ENCODE results near the gene SDCBP2. TPM values are rescaled to one million over a fixed set of nuclear protein-coding genes. Genes with fewer than 3 reads are reported as not detected.
A peak's percentile ranks its signal among the peaks of the same experiment; 100 is the strongest.

Gene SDCBP2, protein sequence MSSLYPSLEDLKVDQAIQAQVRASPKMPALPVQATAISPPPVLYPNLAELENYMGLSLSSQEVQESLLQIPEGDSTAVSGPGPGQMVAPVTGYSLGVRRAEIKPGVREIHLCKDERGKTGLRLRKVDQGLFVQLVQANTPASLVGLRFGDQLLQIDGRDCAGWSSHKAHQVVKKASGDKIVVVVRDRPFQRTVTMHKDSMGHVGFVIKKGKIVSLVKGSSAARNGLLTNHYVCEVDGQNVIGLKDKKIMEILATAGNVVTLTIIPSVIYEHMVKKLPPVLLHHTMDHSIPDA
- 3.4 and 3.7 TPM in 2 replicates for total RNA-seq (2014; rRNA removed; shearing (Covaris generic))

DNA sequence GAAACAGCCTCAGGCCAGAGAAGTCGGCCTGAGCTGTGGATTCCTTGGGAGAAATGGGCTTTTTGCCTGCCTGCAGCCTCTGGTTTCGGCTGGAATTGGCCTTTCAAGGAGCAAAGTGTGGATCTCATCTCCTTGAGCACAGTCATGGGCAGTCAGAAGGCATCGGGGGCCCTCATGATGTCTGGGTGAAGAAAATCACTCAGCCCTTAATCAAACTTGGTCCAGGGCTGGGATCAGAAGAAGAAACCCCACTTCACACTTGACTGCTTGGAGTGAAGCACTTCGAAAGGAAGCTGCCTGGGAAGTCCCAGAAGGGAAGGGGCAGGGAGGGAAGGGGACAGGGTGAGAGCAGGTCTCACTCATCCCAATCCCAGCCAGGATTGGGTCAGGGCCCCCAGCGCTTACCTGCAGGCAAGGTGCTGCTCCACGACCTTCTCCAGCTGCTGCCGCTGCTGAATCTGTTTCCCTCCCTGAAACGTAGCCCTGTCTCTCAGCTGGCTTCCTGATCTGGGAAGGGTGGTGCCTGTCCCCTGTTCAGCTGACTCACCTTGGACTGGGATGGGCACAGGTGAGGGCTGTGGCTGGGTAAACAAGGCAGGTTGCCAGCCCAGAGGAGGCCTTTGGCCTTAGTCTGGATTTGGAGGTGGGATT is at the start of gene SDCBP2:
Gene SDCBP2, minus strand, starts transcription at position 460 of the 651 bp plus-strand sequence. CDS start 8,723 bp downstream, outside the sequence.
- no peak for DNase-seq (ENCODE audit: low read depth)

DNA sequence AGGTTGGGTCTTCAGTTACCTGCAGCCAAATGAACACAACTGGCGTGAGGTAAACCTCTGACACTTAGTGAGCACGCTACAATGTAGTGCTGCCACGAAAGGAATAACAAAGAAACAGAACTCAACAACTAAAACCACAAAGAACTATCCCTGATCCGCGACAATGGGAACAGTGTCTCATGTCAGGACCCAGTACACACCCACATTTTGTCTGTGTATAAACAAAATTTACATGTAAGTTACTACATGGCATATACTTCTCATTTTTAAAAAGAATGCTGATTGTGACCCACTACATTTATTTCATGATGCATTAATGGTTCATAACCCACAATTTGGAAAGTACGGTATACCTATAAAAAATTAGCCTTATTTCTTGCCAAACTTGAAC is 49.8 kb upstream of the SDCBP2 start:
- peak; percentile 48 for DNase-seq (ENCODE audit: low read depth)

DNA sequence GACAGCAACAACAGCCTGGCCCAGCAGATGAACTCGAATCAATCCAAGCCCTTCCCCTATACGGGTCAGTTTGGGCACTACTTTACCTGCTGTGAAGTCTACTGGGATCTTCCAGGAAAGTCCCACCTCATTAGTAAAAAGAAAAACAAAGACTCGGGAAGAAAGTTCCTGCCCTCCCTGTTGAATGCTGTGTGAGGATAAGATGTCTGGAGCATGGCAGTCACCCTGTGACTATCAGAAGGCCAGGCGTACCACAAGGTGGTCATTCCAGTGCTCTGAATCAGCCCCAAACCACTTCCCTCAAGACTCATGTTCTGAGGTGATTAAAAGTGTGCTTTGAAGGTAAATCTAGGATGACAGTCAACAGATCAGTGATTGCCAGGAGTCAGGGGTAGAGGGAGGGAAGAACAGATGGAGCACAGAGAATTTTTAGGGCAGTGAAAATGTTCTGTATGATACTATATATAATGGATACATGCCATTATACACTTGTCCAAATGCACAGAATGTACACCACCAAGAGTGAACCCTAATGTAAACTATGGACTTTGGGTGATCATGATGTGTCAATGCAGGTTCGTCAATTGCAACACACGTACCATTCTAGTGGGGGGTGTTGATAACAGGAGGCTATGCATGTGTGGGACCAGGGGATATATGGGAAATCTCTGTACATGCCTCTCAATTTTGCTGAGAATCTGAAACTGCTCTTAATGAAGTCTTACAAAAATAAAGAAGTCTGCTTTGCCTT is 49.2 kb upstream of the SDCBP2 start:
- peak; percentile 97 for DNase-seq (ENCODE audit: low read depth)

DNA sequence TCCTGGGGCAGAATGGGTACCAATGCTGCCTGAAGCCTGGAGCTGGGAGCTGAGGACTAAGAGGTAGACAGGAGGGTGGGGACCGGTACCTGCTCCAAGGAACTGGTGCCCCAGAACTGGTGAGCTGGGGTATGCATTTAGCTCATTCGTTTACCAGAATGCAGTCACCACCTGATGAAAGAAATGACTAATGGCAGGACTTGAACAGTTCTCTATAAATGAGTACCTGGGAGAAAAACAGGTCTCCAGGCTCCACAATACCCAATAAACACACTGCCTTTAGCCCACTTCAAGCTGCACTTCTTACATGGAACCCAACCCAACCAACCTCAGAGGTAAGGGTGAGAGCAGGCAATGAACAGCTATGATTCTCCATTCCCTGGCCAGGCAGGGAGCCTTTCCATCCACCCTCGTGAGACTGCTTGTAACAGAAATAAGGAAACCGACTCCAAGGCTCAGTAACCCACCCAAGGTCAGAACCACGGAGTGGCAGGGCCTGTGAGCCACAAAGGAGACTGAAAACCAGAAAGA is 48.5 kb upstream of the SDCBP2 start:
- peak; percentile 43 for DNase-seq (ENCODE audit: low read depth)

DNA sequence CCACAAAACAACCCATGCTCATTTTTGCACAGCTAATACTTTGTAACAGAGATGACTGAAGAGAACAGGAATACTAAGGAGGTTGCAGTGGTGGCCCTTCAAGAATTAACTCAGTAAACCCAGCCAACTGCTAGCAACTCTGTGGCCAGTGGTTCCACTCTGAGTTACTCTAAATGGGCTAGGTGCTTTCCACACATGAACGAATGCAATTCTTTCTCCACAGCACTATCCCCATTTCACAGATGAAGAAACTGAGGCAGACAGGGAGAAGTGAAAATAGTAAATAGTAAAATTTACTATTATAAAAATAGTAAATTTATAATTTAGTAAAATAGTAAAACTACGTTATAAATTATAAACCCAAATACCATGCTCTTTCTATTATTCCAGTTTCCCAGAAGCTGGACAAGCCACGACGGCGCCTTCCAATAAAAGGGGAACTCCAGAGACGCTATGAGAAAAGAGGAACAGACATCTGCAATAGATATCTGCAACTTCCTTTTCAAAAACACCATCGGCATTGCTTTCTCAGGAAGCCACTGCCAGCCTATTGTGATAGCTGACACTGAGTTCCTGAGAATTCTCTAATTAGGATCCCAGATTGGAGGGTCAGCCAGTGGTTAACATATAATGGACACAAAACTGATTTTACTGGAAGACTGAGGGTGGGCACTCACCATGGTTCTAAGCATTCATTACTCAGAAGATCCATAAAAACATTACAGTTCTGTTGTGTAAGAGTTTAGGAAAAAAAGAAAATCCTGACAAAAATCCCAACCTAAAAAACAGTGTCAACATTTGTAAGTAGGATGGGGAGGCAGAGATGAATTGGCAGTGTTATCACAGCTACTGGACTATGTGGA is 47.7 kb upstream of the SDCBP2 start:
- DNase-seq (ENCODE audit: low read depth) = no peak

DNA sequence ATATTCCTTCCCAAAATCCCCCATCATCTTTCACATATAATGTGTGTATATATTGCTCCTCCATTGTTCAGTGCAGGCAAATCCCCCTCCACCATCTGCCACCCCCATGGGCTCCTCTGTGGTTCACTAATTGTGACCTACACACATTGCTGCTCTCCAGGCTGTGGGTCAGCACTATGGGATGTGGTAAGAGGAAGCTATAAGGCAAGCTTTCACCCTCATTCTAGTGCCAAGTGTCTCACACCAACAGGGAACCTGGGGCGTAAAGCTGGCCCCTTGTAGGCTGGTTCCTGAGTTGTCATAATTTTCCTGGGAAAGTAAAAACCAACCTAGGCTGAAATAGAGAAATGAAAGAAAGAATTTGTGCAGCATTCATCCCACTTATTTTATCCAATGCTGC is 47.1 kb upstream of the SDCBP2 start:
- no peak for DNase-seq (ENCODE audit: low read depth)

DNA sequence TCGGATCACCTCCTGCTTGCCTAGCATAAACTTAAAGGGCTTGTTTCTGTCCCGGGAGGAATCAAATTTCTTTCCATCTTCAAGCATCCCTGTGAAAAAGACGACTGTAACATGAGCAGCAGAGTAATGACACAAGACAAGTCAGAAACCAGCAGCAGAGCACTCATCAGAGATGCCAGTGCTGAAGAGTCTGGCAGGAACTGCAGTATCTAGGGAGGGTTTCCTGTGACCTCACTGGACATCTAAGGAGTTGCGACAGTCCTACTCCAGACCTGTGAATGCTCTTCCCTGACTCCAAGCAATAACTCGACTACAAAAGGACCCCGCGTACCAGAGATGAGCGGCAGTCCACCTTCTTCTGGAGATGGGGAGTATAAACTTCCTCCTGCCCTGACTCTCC is 46.6 kb upstream of the SDCBP2 start:
- DNase-seq (ENCODE audit: low read depth) = peak; percentile 75

DNA sequence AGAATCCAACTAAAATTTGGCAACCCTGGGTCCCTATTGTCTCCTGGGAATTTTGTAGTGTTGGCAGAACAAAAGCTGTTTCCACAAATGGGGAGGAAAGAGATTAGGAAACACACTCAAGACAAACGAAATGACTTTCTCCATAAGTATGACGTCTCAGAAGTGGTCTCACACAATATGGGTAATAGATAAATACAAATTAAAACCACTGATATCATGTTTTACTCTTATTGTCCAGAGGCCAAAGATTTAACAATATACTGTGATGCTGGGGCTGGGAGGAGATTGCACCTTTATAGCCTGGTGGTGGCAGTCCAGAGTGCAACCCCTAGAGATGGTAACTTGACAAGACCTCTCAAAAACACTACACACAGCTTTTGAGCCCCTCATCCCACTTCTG is 45.3 kb upstream of the SDCBP2 start:
- no peak for DNase-seq (ENCODE audit: low read depth)

DNA sequence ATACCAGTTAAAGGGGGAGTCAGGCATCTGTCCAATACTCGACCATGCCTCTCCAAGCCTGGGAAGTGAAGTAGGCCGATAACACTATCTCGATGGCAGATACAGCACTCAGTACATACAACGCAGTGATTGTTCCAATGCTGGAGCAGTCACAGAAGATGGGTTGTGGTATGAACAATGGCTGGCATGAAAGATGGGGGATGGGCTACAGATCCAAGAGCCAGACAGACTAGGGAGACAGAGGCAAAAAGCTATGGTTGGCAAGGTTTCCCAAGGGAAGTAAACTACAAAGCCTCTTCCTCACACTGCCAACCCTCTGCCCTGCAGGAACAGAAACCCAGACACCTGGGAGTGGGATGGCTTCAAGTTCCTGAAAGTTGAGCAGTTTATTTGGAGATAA is 44.7 kb upstream of the SDCBP2 start:
- no peak for DNase-seq (ENCODE audit: low read depth)

DNA sequence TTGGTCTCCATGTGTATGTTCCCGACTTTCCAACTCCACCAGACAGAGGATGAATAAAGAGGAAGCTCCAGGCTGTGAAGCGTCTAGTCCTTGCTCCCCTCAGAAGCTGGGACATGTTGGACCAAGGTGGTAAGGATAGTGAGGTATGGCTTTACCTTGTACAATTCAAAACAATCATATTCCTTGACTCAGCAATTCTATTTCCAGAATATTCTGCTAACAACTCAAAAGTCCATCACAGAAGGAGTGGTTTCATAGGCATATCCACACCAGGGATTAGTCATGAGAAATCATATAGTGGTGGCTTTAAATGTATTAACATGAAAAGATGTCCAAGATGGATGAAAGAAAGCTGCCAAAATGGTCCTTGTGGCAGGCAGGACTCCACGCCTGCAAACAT is 44.1 kb upstream of the SDCBP2 start:
- no peak for DNase-seq (ENCODE audit: low read depth)

DNA sequence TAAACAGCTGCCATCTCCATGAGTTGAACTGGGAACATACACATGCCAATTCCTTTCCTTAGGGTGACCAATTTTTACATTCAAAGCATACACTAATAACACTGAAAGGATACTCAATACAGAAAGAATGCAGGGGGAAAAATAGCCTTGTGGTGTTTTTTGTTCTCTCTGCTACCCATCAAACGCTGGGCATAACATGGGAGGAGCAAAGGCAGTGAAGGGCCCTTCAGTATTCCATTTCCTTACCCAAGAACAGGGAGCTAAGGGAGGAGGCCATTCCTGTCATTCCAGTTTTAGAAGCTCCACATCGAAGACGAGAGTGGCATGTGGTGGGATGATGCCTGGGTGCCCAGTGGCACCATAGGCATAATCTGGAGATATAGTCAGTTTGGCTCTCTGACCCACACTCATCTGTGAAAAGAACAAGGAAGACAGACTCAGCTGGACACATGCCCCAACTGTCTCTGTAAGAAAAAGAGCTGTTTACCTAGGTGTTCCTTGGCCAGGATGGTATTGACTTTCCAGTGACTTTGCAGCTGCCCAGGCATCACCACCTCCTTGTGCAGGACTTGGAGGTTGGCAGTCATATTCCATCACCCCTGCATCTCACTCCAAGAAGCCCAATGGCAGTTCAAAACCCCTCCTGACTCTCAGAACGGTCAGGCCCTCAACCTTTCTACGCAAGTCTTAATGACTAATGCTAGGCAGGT is 43.0 kb upstream of the SDCBP2 start:
- DNase-seq (ENCODE audit: low read depth) = no peak

DNA sequence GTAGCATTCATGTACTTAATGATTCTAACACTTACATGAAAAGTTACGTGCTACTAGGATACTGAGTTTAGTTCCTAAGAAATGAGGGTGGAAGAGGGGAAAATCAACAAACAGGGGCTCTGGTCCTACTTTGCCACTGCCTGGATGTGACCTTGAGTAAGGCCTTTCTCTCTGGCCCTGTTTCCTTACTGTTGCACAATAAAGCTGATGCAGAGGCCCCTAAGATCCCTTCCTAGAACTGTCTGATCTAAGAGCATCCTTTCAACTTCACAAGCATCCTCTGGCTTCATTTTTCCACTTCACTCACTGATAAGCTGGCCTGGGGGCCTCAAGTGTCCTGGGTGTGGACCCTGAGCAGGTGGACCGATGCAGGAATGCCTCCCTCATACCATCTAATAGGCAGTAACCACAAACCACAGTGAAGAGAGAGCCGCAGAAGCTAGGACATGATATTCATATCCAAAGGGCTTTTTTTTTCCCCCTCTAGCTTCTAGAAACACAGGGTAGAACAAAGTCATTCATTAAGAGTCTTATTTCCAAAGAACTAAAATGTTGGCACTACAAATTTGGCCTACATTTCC is 42.4 kb upstream of the SDCBP2 start:
- DNase-seq (ENCODE audit: low read depth) = no peak

DNA sequence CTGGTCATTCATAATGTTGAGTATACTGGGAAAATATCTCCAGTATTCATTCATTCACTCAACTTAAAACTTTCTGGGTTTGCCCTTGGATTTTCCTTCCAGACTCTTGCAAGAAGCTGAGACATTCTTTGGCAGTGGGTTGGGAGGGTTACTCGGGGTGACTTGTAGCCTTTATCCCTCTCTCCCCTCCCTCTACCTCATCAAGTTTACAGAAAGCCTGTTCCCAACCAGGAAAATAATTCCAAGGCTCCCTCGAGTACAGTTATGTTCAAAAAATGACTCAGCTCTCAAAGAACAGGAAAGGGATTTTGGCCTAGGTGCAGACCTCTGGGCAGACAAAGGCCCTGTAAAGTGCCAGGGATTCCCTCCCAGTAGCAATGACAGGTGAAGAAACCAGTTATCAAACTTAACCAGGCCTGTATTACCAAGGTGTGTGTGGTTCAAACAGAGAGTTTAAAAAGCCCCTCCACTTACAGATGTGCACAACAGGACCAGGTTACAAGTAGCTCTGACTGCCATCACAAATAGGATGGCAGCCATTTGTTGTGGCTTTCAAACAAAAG is 41.7 kb upstream of the SDCBP2 start:
- DNase-seq (ENCODE audit: low read depth) = peak; percentile 77

DNA sequence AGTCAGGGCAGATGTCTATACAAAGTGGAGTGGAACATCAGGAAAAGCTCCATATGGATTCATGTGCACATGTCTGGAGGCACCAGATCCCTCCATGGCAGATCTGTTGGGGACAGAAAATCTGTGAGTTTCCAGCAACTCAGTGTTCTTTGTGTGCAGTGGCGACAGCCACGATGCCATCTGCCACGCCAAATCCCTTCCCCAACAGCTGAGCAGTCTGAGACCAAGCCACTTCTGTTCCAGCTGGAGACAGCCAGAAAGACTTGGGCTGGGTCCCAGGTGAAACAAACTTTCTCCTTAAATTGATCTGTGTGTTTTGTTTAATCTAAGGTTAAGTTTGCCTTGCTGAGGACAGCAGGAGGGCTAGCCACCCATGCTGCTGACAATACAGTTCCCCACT is 41.0 kb upstream of the SDCBP2 start:
- no peak for DNase-seq (ENCODE audit: low read depth)

DNA sequence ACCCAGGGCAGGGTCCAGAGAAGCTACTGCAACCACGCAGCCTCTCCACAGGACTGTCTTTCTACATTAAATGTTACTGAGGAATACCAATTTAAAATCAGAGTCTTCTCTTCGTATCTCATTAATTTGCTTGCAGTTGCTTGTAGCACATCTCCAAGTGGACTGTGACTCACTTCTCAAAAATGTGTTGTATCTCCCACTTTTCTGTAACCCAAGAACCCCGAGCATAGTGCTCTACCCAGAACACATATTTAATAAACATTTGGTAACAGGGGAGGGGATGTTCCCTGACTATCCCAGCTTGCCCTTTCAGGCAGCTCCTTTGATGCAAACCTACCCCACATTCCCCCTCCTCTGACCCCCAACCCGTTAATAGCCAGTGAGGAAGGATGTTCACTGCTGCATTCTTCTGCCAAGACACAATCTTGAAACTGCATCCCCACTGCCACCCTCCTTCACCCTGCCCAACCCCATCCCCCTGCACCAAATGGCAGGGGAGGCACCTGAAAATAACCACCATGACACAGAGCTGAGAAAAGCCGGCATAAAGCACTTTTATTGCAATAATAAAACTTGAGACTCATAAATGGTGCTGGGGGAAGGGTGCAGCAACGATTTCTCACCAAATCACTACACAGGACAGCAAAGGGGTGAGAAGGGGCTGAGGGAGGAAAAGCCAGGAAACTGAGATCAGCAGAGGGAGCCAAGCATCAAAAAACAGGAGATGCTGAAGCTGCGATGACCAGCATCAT is 39.7 kb upstream of the SDCBP2 start:
- DNase-seq (ENCODE audit: low read depth) = peak; percentile 84

DNA sequence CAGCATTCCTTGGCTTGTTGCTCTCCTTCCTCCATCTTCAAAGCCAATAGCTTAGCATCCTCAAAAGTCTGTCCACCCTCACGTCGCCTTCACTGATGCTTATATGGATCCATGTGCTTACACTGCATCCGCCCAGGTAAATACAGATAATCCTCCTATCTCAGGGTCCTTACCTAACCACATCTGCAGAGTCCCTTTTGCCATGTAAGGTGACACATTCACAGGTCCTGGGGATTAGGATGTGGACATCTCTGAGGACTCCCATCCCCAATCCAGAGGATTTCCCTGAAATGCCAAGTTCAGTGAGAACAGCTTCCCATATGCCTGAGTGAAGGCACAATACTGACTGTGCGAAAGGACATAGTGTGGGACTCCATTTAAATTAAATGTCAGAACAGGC is 38.5 kb upstream of the SDCBP2 start:
- no peak for DNase-seq (ENCODE audit: low read depth)

DNA sequence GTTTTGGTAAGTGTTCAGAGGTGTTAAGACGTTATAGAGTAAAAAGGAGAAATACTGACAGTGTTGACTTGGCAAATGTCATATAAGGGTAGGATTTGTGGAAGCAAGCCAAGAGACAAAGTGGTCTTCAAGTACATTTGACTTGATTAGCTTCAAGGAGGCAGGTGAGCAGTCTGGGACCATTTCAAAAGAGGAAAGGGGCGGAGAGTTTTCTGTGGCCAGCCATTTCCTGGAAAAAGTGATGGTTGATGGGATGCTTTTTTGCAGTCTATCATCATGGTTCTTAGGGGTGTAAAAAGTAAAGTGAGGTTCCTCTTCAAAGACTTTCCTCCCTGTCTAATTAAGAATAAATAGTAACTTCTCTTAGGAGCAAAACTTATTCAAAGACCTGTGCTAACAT is 35.2 kb upstream of the SDCBP2 start:
- no peak for DNase-seq (ENCODE audit: low read depth)

DNA sequence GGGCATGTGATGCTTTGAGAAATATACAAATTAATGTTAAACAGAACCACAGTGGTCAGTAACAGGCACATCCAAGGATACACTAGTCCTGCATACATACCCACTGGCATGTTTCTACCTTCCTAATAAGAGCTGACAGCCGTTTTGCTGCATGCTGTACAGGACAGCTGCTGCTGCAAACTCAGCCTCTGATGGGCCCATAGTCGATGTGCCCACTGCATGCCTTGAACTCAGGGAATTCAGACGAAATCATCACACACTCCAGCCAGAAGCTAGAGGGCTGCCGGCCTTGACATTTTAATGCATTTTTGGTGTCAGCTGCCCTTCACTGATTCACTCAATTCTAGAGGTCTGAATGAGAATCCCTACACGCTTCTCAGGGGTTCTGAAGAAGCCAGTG is 34.6 kb upstream of the SDCBP2 start:
- DNase-seq (ENCODE audit: low read depth) = no peak

DNA sequence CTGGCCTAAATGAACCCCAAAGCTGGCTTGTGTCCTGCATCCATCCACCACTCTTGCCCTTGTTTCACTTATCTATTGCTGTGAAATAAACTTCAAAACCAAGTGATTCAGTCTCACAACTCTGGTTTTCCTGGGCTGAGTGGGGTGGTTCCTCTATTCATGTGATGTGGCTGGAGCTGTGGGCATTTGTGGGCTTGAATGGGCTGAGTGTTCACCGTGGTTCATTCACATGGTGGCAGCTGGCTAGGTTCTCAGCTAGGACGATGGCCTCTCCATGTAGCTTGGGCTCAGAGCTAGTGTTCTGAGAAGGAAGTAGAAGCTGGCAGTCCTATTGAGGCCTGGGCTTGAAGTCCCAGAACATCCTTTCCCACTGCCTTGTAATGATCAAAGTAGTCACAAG is 33.5 kb upstream of the SDCBP2 start:
- no peak for DNase-seq (ENCODE audit: low read depth)
